NCI-H1694 treated with DMSO at 0.1 percent for 48 hours (cell line): ENCODE data around the gene USP24.
A peak's percentile ranks its signal among the peaks of the same experiment; 100 is the strongest.

ENCODE experiments used
- DNase-seq: peaks from one replicate; lab custom pipeline; 2025; lab: John Stamatoyannopoulos, UW

Gene USP24

GRCh38 chr1:55215194-55216021, at the start of gene USP24:
Gene USP24 (minus strand): TSS chr1:55215364. CDS start chr1:55215113, 251 bp downstream.
- peak; percentile 57 for DNase-seq

GRCh38 chr1:55262822-55263221, 47.7 kb upstream of the USP24 start:
- DNase-seq, result no peak

GRCh38 chr1:55259911-55260609, 44.9 kb upstream of the USP24 start:
- DNase-seq, result no peak

- no peak for DNase-seq
Observed at GRCh38 chr1:55257958-55258357, 42.8 kb upstream of the USP24 start.

- no peak for DNase-seq
Observed at GRCh38 chr1:55255901-55256300, 40.7 kb upstream of the USP24 start.

- DNase-seq, result no peak
Observed at GRCh38 chr1:55252942-55253589, 37.9 kb upstream of the USP24 start.

GRCh38 chr1:55250399-55251075, 35.4 kb upstream of the USP24 start:
- DNase-seq, result peak; percentile 24

GRCh38 chr1:55249646-55250398, 34.7 kb upstream of the USP24 start:
- DNase-seq, result peak; percentile 22

- DNase-seq, result no peak
Observed at GRCh38 chr1:55246896-55247295, 31.7 kb upstream of the USP24 start.

- DNase-seq, result no peak
Observed at GRCh38 chr1:55246331-55246730, 31.2 kb upstream of the USP24 start.

- no peak for DNase-seq
Observed at GRCh38 chr1:55245781-55246180, 30.6 kb upstream of the USP24 start.

- DNase-seq, result no peak
Observed at GRCh38 chr1:55244476-55245099, 29.4 kb upstream of the USP24 start.

GRCh38 chr1:55243655-55244054, 28.5 kb upstream of the USP24 start:
- no peak for DNase-seq

GRCh38 chr1:55239548-55239947, 24.4 kb upstream of the USP24 start:
- DNase-seq, result no peak

- DNase-seq, result no peak
Observed at GRCh38 chr1:55235722-55236121, 20.6 kb upstream of the USP24 start.

- no peak for DNase-seq
Observed at GRCh38 chr1:55234016-55234415, 18.9 kb upstream of the USP24 start.

GRCh38 chr1:55233145-55233777, 18.1 kb upstream of the USP24 start:
- no peak for DNase-seq

GRCh38 chr1:55232448-55233144, 17.4 kb upstream of the USP24 start:
- DNase-seq, result no peak

- no peak for DNase-seq
Observed at GRCh38 chr1:55231745-55232144, 16.6 kb upstream of the USP24 start.

GRCh38 chr1:55230659-55231058, 15.5 kb upstream of the USP24 start:
- no peak for DNase-seq
